Activated T-helper 17 cell treated with anti-CD3 and anti-CD28 coated beads, Interleukin-2, amount 50 U/mL, for 72 hours (primary cell): Measurements from ENCODE around the gene EPO. TPM values are rescaled to one million over a fixed set of nuclear protein-coding genes. Genes with fewer than 3 reads are reported as not detected.
"Not testable (repeated sequence)": the region's sequence is repeated elsewhere in the genome, so short reads cannot be mapped to it uniquely, and the experiment has no call there.

Source experiments
- ATAC-seq: fragments of 150-1000 bp; cut with Tn5 transposase; replicated peaks from 2 replicates; pipeline ENCODE4 v1.10.0; 2021; ENCODE audit warnings: mild to moderate bottlenecking, moderate library complexity
- H3K27ac Mint-ChIP-seq: one replicate; pipeline ENCODE4 v1.8.0; 2022; ENCODE audit warnings: mixed read lengths
- H3K27me3 Mint-ChIP-seq: one replicate; pipeline ENCODE4 v1.8.0; 2022; ENCODE audit warnings: mixed read lengths
- H3K36me3 Mint-ChIP-seq: one replicate; pipeline ENCODE4 v1.8.0; 2022; ENCODE audit warnings: low read depth, mild to moderate bottlenecking, mixed read lengths
- H3K4me1 Mint-ChIP-seq: one replicate; pipeline ENCODE4 v1.8.0; 2022; ENCODE audit warnings: mixed read lengths
- H3K4me3 Mint-ChIP-seq: one replicate; pipeline ENCODE4 v1.8.0; 2022; ENCODE audit warnings: mild to moderate bottlenecking, mixed read lengths
- H3K9me3 Mint-ChIP-seq: one replicate; pipeline ENCODE4 v1.8.0; 2022; ENCODE audit warnings: mixed read lengths
- total RNA-seq, 2 donors: library from RNA; stranded (reverse); gene quantifications; one replicate each; pipeline ENCODE4 v1.2.3, GENCODE V29; 2022

EPO gene
- total RNA-seq, 2 donors from 2014 or later = not detected

- H3K4me1 Mint-ChIP-seq = peaks cover 6% of the 10 kb centered on the region
- H3K27me3 Mint-ChIP-seq = no peaks in the 10 kb centered on the region
- no peaks in the 10 kb centered on the region for H3K9me3 Mint-ChIP-seq
Measured at GRCh38 chr7:100706672-100707311, 13.5 kb upstream of the EPO start.

GRCh38 chr7:100708395-100708794 lies 11.9 kb upstream of the EPO start:
- no peaks in the 10 kb centered on the region for H3K9me3 Mint-ChIP-seq
- no peak overlapping the region for H3K27ac Mint-ChIP-seq
- no peaks in the 10 kb centered on the region for H3K27me3 Mint-ChIP-seq
- H3K4me3 Mint-ChIP-seq = no peak overlapping the region
- H3K36me3 Mint-ChIP-seq = peaks cover 34% of the 10 kb centered on the region
- no peak for ATAC-seq
- H3K4me1 Mint-ChIP-seq = peaks cover 6% of the 10 kb centered on the region

More at GRCh38 chr7:100706672-100707311, 13.5 kb upstream of the EPO start:
- no peak for ATAC-seq
- Mint-ChIP-seq H3K36me3 (peaks cover 34% of the 10 kb centered on the region), H3K27ac (peak overlapping the region; percentile 96), H3K4me3 (peak overlapping the region; percentile 95)

GRCh38 chr7:100710452-100710851 lies 9.8 kb upstream of the EPO start:
- no peaks in the 10 kb centered on the region for H3K27me3 Mint-ChIP-seq
- H3K9me3 Mint-ChIP-seq = no peaks in the 10 kb centered on the region
- H3K36me3 Mint-ChIP-seq = peaks cover 34% of the 10 kb centered on the region
- H3K27ac Mint-ChIP-seq = no peak overlapping the region
- no peak overlapping the region for H3K4me3 Mint-ChIP-seq
- no peak for ATAC-seq
- H3K4me1 Mint-ChIP-seq = peaks cover 6% of the 10 kb centered on the region

- no peak overlapping the region for H3K27ac Mint-ChIP-seq
- no peak overlapping the region for H3K4me3 Mint-ChIP-seq
- H3K4me1 Mint-ChIP-seq = peaks cover 6% of the 10 kb centered on the region
- no peaks in the 10 kb centered on the region for H3K27me3 Mint-ChIP-seq
- no peaks in the 10 kb centered on the region for H3K9me3 Mint-ChIP-seq
- no peak for ATAC-seq
- H3K36me3 Mint-ChIP-seq = peaks cover 25% of the 10 kb centered on the region
Measured at GRCh38 chr7:100711369-100711768, 8.9 kb upstream of the EPO start.

- no peak overlapping the region for H3K27ac Mint-ChIP-seq
- H3K9me3 Mint-ChIP-seq = peaks cover 10% of the 10 kb centered on the region
- no peaks in the 10 kb centered on the region for H3K4me1 Mint-ChIP-seq
- H3K27me3 Mint-ChIP-seq = peaks cover 11% of the 10 kb centered on the region
- H3K36me3 Mint-ChIP-seq = peaks cover 2% of the 10 kb centered on the region
- H3K4me3 Mint-ChIP-seq = no peak overlapping the region
- no peak for ATAC-seq
Measured at GRCh38 chr7:100714725-100715124, 5.5 kb upstream of the EPO start.

- ATAC-seq, H3K9me3 Mint-ChIP-seq, H3K4me1 Mint-ChIP-seq, H3K36me3 Mint-ChIP-seq, H3K27ac Mint-ChIP-seq, H3K4me3 Mint-ChIP-seq: not testable (repeated sequence)
- H3K27me3 Mint-ChIP-seq = peaks cover 24% of the 10 kb centered on the region
Measured at GRCh38 chr7:100717073-100717472, 3.2 kb upstream of the EPO start.

GRCh38 chr7:100719523-100720278 lies 567 bp upstream of the EPO start:
- no peaks in the 10 kb centered on the region for H3K4me1 Mint-ChIP-seq
- peaks cover 10% of the 10 kb centered on the region for H3K9me3 Mint-ChIP-seq
- no peak for ATAC-seq
- no peak overlapping the region for H3K27ac Mint-ChIP-seq
- H3K36me3 Mint-ChIP-seq = peaks cover 4% of the 10 kb centered on the region
- peaks cover 32% of the 10 kb centered on the region for H3K27me3 Mint-ChIP-seq
- no peak overlapping the region for H3K4me3 Mint-ChIP-seq

- Mint-ChIP-seq H3K4me1 (no peaks in the 10 kb centered on the region), H3K36me3 (peaks cover 4% of the 10 kb centered on the region), H3K27ac (no peak overlapping the region), H3K9me3 (peaks cover 10% of the 10 kb centered on the region), H3K27me3 (peaks cover 32% of the 10 kb centered on the region), H3K4me3 (no peak overlapping the region)
- no peak for ATAC-seq
Measured at GRCh38 chr7:100720671-100721504, 620 bp downstream of the EPO start.

- H3K27ac Mint-ChIP-seq = no peak overlapping the region
- peaks cover 32% of the 10 kb centered on the region for H3K27me3 Mint-ChIP-seq
- H3K36me3 Mint-ChIP-seq = peaks cover 4% of the 10 kb centered on the region
- no peaks in the 10 kb centered on the region for H3K4me1 Mint-ChIP-seq
- peaks cover 10% of the 10 kb centered on the region for H3K9me3 Mint-ChIP-seq
- no peak for ATAC-seq
- no peak overlapping the region for H3K4me3 Mint-ChIP-seq
Measured at GRCh38 chr7:100721505-100721812, 1.2 kb downstream of the EPO start.

GRCh38 chr7:100722480-100723212 lies 2.4 kb downstream of the EPO start:
- Mint-ChIP-seq H3K36me3 (peaks cover 4% of the 10 kb centered on the region), H3K27ac (no peak overlapping the region), H3K4me3 (no peak overlapping the region), H3K4me1 (no peaks in the 10 kb centered on the region), H3K27me3 (peaks cover 32% of the 10 kb centered on the region), H3K9me3 (peaks cover 10% of the 10 kb centered on the region)
- no peak for ATAC-seq

GRCh38 chr7:100723732-100724275 lies 3.5 kb downstream of the EPO start:
- H3K27me3 Mint-ChIP-seq = peaks cover 34% of the 10 kb centered on the region
- no peak for ATAC-seq
- peaks cover 4% of the 10 kb centered on the region for H3K36me3 Mint-ChIP-seq
- no peaks in the 10 kb centered on the region for H3K4me1 Mint-ChIP-seq
- peaks cover 4% of the 10 kb centered on the region for H3K9me3 Mint-ChIP-seq
- no peak overlapping the region for H3K27ac Mint-ChIP-seq
- no peak overlapping the region for H3K4me3 Mint-ChIP-seq

- H3K27me3 Mint-ChIP-seq = peaks cover 29% of the 10 kb centered on the region
- not testable (repeated sequence) for H3K4me1 Mint-ChIP-seq, H3K36me3 Mint-ChIP-seq, H3K9me3 Mint-ChIP-seq, ATAC-seq, H3K27ac Mint-ChIP-seq, H3K4me3 Mint-ChIP-seq
Measured at GRCh38 chr7:100724364-100724763, 4.1 kb downstream of the EPO start.

GRCh38 chr7:100726996-100727761 lies 6.9 kb downstream of the EPO start:
- H3K27ac Mint-ChIP-seq = no peak overlapping the region
- ATAC-seq = no peak
- H3K36me3 Mint-ChIP-seq = no peaks in the 10 kb centered on the region
- no peak overlapping the region for H3K4me3 Mint-ChIP-seq
- peaks cover 12% of the 10 kb centered on the region for H3K27me3 Mint-ChIP-seq
- no peaks in the 10 kb centered on the region for H3K4me1 Mint-ChIP-seq
- no peaks in the 10 kb centered on the region for H3K9me3 Mint-ChIP-seq
